ENCODE data around the gene ITPRIPL1.

GRCh38 chr2:96326990-96327820, 2.1 kb downstream of the ITPRIPL1 start:
- TF ChIP-seq CTCF (IDR thresholded peaks at IDR 0.05; ENCODE audit: poor library complexity, severe bottlenecking) (no peak), REST (IDR thresholded peaks at IDR 0.05; ENCODE audit: borderline replicate concordance) (no peak), POLR2AphosphoS5 (IDR thresholded peaks at IDR 0.05) (no peak), MXI1 (conservative IDR thresholded peaks at IDR 0.05; ENCODE audit: poor library complexity, severe bottlenecking) (no peak), SMC3 (conservative IDR thresholded peaks at IDR 0.05; ENCODE audit: poor library complexity) (no peak), EZH2 (IDR thresholded peaks at IDR 0.05; ENCODE audit: borderline replicate concordance, insufficient read depth, low read length, poor library complexity, severe bottlenecking) (no peak)

All from neural cell (in vitro differentiated cells).